Stimulated activated CD8-positive, alpha-beta memory T cell treated with anti-CD3 and anti-CD28 coated beads, Interleukin-15, amount 100 ng/mL, for 24 hours (primary cell): Measurements from ENCODE around the gene RIBC2.
"Not testable (repeated sequence)": the region's sequence is repeated elsewhere in the genome, so short reads cannot be mapped to it uniquely, and the experiment has no call there.

Source experiments
- DNase-seq: peaks from one replicate; pipeline ENCODE4 v3.0.0-alpha.2; 2020; ENCODE audit warnings: low read depth

The RIBC2 gene, protein sequence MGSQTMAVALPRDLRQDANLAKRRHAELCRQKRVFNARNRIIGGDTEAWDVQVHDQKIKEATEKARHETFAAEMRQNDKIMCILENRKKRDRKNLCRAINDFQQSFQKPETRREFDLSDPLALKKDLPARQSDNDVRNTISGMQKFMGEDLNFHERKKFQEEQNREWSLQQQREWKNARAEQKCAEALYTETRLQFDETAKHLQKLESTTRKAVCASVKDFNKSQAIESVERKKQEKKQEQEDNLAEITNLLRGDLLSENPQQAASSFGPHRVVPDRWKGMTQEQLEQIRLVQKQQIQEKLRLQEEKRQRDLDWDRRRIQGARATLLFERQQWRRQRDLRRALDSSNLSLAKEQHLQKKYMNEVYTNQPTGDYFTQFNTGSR

DNA sequence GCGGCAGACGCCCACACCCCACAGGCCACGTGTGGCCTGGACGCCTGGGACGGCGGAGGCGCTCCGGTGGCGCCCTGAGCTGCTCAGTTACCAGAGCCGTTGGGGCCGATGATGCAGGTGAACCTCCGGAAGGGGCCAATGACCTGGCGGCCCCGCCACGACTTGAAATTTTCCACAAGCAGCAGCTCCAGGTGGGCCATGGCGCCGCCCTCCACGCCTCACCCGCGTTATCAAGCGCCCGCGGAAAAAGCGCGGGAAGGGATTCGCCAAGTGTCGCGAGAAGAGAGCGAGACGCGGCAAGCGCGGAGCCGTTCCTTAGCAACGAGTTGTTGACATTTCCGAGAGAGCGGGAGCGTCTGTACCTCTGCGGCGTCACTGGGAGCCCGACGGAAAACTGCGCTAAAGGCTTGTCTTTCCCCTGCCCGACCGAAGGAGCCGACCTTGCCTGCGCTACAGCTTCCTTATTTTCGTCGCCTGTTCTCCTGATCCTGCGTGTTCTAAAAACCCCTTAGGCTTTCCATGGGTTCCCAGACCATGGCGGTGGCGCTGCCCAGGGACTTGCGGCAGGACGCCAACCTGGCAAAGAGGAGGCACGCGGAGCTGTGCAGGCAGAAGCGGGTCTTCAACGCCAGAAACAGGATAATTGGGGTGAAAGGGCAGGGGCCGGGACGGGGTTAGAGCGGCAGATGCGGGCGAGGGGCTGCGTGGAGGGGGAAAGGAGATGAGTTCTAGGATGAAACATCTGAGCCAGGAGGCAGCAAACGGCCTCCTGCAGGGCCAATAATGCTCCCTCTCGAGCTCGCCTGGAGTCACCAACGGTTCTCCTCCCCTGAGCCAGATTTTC, at the start of gene RIBC2, which contains the start of gene SMC1B:
TSS of gene RIBC2 (plus strand) at position 326 of the 844 bp plus-strand sequence. CDS start at position 520, 194 bp downstream.
TSS of gene SMC1B (minus strand) at position 232 of the 844 bp plus-strand sequence. CDS start at position 200, 32 bp downstream.
- DNase-seq: peak; percentile 64

DNA sequence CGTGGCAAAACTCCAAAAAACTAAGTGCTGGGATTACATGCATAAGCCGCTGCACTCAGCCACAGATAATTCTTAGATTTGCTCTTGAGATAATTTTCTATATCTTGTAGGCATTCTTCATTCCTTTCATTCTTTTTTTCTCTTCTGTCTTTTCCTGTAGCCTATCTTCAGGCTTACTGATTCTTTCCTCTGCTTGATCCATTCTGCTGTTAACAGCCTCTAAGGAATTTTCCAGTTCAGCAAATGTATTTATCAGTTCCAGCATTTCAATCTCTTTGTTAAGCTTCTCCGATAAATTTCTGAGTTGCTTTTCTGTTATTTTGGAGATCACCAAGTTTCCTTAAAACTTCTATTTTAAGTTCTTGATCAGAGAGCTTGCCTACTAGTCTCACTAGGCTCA, 46.8 kb upstream of the RIBC2 start:
- no peak for DNase-seq

DNA sequence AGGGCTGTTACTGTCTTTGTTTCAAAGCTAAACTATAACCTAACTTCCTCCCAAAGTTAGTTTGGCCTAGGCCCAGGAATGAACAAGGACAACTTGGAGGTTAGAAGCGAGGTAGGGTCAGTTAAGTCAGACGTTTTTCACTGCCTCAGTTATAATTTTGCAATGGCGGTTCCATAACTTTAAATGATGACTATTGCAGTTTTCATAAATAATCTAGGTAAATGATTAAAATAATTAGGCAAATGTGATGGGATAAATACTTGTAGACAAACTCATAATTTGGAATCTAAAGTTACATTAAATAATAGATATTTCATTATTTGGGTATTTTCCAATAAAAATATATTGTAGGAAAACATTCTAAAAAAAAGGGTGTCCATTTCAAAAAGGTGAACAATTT, 39.9 kb upstream of the RIBC2 start:
- not testable (repeated sequence) for DNase-seq

DNA sequence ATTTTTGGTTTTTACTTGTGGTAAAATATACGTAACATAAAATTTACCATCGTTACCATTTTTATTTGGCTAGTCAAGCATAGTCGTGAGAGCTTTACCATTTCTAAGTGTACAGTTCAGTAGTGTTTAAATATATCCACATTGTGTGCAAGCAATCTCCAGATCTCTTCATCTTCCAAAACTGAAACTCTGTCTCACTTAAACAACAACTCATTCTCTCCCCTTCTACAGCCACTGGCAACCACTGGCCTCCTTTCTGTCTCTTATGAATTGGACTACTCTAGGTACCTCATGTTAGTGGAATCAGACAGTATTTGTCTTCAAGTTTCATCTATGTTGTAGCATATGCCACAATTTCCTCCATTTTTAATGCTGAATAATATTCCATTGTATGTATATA, 37.5 kb upstream of the RIBC2 start:
- no peak for DNase-seq

DNA sequence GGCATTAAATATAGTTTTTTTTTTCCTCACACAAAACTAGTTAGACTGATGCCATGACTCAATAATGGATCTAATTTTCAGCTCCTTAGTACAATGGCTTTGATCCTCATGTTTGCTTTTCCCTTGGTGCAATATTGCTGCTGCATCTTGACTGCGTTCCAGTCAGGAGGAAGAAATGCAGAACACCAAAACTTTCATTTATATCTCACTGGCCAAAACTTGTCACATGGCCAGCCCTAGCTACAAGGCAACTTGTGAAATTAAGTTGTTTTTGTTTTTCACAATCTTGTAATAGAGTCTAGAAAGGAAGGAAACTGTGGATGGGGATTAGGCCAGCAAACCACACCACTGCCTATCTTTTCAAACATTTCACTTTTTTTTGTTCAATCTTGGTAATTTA, 36.8 kb upstream of the RIBC2 start:
- DNase-seq: no peak

DNA sequence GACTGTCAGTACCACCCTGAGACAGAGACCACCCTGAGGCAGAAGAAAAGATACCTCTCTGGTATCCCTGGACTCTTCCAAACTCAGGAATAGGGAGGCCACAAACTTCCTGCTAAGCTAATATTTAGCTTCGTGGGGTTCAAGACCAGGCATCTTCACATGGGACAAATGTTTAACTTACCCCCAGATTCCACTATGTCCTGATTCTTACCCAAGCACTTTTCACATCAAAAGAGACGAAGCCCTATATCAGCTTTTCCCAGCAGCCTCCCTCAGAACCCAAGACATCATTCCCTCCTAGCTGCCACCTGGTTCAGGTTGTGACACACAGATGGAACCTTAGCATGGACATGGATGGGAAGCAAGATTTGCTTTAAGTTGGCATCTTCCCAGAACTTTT, 32.1 kb upstream of the RIBC2 start:
- no peak for DNase-seq

DNA sequence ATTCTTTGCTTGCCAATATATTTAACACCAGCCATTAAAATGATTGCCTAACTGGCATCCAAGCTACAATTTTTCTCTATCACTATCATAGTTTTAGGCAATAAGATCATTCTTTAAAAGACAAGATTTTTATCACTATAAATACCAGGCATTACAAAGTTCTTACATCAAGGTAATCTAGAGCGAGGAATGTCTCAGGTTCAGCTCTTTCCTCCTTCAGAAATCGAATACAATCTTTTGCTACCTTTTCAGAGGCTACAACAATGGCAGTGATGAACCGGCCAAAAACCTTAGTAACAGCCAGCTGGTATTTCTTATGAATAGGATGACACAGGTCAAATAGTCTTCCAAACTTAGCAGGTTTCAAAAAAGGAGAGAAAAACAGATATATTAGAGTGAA, 23.9 kb upstream of the RIBC2 start:
- no peak for DNase-seq

DNA sequence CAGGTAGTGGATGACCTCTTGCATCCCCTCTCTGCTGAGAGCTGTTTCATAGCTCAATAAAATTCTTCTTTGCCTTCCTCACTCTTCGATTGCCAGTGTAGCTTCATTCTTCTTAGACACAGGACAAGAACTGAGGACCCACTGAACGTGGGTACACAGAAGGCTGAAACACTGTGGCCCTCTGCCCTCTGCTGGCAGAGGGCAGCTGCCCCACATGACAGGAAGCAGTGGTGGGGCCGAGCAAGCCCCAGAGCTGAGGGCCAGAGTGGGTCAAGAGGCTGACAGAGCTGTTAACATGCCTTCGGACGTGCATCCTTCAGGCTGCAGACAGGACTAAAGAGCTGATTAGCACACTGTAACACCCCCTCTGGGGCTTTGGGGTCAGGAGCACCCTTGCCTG, 15.7 kb upstream of the RIBC2 start:
- no peak for DNase-seq

DNA sequence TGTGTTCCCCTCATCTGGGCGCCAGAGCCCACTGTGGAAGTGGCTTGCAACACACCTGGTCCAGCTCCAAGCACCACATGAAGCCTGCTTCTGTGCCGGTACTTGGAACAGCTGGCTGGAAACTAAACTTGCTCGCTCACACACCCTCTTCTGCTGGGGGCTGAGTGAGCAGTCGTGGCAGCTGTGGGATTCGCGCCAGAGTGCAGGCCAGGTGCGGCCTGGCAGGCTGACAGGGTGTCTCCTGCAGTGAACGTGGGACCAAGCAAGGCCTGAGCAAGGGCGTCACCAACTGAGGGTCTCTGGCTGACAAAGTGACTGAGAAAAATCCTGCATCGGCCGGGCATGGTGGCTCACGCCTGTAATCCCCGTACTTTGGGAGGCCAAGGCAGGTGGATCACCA, 15.3 kb upstream of the RIBC2 start:
- no peak for DNase-seq

DNA sequence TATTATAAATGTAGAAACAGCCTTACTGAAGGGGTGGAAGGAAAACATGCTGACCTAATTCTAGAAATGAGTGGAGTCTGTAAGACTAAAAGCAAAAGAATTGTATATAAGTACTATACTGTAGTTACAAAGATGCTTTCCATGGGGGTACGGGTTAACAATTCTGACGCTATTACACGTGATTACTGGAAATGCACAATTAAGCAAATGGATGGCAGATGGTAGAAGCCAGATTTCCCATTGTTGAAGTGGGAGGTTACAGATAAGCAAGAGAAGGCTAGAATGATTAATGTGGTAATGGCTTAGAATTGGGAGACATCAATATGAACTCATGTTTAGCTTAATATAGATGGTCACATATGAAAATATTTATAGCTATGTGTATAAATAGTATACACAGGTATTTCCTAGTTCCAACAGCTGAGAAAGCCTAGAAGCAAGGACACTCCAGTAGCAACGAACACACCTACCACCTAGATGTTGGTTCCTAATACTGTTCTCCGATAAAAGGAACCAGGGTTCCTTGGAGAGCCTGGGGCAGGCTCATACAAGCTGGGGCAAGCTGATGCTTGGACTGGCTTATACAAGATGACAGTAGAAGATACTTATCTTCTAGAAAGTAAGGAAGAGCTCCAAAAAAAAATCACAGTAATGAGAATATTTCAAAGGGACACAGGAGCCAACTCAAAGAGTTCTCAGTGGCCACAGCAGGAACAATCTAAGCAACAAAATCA, 13.6 kb upstream of the RIBC2 start:
- DNase-seq: no peak

DNA sequence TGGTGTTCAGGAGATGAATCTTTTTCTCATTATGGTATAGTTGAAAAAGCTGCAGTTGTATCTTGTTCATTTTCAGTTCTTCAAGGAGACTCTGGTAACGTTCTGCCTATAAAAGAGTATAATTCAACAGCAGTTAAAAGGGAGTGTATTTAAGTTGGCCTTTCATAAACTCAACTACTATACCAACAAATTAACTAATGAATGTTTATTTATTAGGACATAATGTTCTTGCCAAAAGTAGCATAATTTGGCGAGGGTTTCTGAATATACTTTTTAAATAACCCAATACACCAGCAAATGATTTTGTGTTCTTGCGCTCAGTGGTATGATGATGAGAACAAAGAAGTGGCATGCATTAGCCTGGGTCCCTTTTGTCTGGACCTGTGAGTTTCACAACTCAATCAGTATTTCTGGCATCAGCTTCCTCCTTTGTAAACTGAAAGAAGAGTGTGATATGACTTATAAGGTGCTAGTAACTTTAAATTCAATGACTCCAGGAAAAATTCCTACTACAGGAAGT, 11.0 kb upstream of the RIBC2 start:
- no peak for DNase-seq

DNA sequence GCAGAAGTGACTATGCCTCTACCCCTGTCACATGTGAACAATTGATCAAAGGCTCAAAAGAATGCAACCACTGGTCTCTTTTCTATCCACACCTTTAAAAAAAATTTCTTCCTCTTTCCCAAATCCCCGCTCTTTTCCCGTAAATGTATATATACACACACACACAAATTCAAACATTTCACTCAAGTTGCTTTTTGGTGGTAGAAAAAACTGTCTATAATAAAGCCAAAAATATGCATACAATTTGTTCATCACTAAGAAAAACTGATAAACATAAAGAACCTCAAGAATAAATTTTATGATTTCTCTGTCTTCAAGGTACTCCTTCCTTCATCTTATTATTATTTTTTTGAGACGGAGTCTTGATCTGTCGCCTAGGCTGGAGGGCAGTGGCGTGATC, 5.7 kb upstream of the RIBC2 start:
- no peak for DNase-seq

DNA sequence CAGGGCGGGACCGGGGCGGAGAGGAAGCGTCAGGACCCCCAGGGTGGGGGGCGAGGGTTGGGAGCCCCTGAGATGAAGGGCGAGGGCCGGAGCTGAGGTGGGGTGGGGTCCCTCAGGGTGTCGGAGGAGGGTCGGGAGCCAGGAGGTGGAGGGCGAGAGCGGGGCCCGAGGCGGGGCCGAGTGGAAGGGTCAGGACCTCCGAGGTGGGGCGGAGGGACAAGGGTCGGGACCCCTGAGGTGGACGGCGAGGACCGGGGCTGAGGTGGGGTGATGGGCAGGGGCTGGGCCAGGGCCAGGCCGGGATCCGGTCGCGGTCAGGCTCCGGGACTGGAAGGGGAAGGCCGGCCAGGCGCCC, 503 bp upstream of the RIBC2 start:
- no peak for DNase-seq

DNA sequence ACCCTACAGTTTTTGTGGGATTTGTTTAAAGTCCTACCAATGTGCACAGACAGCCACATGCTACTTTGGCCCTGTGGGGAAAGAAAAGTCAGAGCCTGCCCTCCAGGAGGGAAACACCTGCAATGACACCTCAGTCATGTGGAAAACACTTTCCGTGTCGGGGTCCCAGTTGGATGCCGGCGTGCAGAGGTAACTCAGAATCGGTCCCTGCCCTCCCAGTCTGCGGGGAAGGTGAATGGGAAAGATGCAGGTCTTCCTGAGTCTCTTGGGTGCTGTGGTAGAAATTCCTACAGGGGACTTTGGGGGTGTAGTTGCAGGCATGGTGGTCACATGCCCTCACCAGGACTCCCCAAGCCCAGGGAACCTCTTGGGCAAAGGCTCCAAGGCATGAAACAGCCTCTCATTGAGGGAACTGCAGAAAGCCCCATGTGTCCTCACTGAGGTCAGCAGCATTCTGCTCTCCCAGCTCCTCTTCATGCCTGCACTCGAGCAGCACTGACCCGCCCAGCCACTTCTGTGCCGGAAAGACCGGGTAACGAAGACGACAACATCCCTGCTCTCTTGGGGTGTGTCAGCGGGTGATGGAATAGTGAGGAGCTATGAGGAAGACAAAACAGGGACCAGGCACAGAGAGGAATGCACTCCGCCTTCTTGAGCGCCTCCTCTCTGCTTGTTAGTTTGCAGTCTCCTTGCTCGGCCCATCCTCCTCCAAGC, 4.7 kb downstream of the RIBC2 start:
- no peak for DNase-seq

DNA sequence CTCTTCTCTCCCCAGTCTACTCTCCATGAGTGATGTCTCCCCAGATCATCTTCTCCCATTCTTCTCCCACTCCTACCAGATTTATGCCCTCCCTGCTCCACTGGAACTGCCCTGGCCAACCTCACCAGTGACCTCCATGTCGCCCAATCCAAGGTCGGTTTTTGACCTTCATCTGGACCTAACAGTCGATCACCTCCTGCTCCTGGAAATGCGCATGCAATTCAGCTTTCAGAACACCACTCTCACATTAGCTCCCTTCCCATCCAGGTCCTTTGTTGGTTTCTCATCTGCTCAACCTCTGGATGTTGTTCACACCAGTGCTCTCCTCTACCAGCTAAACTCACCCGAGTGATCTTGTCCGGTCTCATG, 5.3 kb downstream of the RIBC2 start:
- no peak for DNase-seq

DNA sequence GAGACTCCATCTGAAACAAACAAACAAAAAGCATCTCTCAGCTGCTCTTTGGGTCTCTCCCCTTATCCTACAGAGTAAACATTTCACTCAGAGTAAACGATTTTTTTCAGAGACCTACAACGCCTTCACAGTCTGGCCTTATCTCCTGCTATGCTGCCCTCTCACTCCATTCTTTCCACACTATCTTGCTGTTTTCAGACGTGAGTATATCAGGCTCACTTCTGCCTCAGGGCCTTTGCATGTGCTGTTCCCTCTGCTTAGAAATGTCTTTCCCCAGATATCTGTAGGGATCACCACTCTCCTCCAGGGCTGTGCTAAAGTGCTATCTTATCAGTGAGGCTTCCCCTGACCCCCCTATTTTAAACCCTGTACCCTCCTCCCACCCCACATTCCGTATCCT, 6.5 kb downstream of the RIBC2 start:
- DNase-seq: no peak

DNA sequence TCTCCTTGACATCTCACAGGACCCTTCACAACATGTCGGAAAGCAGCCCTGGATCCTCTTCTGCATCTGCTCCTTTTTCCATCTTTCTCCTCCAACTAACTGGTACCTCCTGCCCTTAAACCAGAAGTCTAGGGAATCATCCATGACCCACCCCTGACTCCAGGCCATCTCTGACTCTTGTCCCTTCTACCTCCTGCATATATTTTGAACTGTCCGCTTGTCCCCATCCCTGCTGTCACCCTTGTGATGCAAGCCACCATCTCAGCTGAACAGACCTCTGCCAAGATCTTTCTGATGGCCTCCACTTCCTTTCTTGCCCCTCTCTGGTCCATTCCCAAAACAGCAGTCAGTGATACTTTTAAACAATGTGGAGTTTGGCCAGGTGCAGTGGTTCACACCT, 7.0 kb downstream of the RIBC2 start:
- no peak for DNase-seq

DNA sequence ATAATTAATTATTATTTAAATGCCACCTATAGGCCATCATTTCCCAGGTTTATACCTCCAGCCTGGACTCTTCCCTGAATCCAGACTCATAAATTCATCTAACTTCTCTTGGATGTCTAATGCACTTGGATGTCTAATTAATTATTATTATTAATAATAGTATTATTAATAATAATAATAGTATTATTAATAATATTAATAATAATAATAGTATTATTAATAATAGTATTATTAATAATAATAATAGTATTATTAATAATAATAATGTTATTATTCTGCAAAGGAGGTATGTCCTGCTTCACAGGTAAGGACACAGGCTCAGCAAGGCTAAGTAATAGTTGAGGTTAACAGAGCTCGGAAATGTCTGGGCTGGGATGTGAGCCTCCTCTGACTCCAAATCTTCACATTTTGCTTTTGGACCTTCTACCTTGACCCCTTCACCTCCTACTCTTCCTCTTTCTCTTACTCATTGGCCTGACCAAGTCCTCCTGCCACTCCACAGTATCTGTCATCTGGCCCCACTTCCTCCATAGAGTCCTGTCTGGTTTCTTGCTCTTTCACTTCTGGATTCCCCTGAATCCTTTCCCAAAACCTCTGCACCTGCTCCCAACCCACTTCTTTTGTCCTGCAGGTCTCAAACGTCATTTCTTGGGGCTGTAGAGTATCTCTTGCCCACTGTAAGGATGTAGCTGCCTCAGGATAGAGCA, 8.0 kb downstream of the RIBC2 start:
- no peak for DNase-seq

DNA sequence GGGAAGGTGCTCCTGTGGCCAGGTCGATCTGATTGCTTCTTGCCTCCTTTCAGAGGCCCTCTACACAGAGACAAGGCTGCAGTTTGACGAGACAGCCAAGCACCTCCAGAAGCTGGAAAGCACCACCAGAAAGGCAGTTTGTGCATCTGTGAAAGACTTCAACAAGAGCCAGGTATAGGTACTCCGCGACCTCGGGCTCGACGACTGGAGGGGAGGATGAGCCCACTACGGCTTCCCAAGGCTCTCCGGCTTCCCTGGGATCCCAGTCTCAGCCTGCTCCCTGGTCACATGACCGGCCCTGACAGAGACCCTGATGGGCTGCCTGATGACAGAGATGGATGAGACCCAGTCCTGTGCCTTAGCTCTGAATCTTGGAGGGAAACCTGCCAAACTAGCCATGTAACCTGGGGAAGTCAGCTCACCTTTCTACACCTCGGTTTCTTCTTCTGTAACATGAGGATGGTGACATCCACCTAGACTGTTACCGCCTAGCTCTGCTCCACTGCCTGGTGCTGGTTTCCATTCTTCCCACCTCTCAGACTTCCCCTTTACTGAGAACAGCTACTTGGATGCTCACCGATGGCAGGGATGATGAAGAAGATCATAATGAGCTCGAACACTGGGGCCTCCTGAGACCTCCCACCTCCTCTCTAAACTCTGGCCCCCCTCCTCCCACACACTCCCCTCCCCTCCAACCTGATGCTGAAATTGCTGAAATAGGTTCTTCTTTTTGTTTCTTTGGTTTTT, 8.9 kb downstream of the RIBC2 start:
- no peak for DNase-seq

DNA sequence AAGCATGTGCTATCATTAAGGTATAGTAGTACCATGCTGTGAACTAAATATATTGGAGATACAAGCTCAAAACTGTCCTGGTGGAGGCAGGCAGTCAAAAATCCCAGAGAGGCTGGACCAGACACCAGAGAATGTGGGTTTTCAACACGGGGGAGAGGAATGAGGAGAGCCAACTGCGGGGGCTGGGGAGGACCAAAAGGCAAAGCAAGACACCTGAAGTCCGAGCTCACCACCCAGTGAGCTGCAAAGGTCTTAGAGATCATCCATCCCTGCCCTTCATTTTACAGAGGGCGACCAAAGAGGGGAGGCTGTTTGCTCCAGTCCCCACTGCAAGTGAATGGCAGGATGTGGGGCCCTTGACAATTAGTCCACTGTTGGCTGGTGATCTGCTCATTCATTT, 10.0 kb downstream of the RIBC2 start:
- DNase-seq: no peak
